Measurements from ENCODE around the gene TTF1. TPM values are rescaled to one million over a fixed set of nuclear protein-coding genes. Genes with fewer than 3 reads are reported as not detected.
"Not testable (repeated sequence)": the region's sequence is repeated elsewhere in the genome, so short reads cannot be mapped to it uniquely, and the experiment has no call there.

TTF1 gene
- total RNA-seq, 1 donor from 2014 or later = 2.4 TPM

- DNase-seq (ENCODE audit: low spot score) (no peak), ATAC-seq (no peak)
These were observed 8.1 kb upstream of the TTF1 start for GRCh38 chr9:132414731-132415130.

GRCh38 chr9:132413926-132414325, 7.3 kb upstream of the TTF1 start:
- DNase-seq (ENCODE audit: low spot score) (no peak), ATAC-seq (no peak)

- no peak for ATAC-seq
- no peak for DNase-seq (ENCODE audit: low spot score)
These were observed 5.4 kb upstream of the TTF1 start for GRCh38 chr9:132412089-132412488.

- peak; percentile 70 for ATAC-seq
- peak; percentile 50 for DNase-seq (ENCODE audit: low spot score)
These were observed 4.5 kb upstream of the TTF1 start for GRCh38 chr9:132411091-132411508.

GRCh38 chr9:132410642-132411041, 4.0 kb upstream of the TTF1 start:
- DNase-seq (ENCODE audit: low spot score) (no peak), ATAC-seq (no peak)

GRCh38 chr9:132409828-132410528, 3.3 kb upstream of the TTF1 start, which contains the start of gene CFAP77:
Gene CFAP77, plus strand, starts transcription at chr9:132410211. Its CDS starts 61 bp downstream, at chr9:132410272.
- DNase-seq (ENCODE audit: low spot score) (no peak), ATAC-seq (peak; percentile 27)

GRCh38 chr9:132408521-132408920, 1.9 kb upstream of the TTF1 start:
- DNase-seq (ENCODE audit: low spot score) (no peak), ATAC-seq (no peak)

- DNase-seq (ENCODE audit: low spot score) (no peak), ATAC-seq (no peak)
These were observed 556 bp upstream of the TTF1 start for GRCh38 chr9:132407196-132407595.

GRCh38 chr9:132404228-132404881, 2.3 kb downstream of the TTF1 start:
- ATAC-seq (no peak), DNase-seq (ENCODE audit: low spot score) (no peak)

- ATAC-seq (no peak), DNase-seq (ENCODE audit: low spot score) (no peak)
These were observed 4.8 kb downstream of the TTF1 start for GRCh38 chr9:132401824-132402223.

GRCh38 chr9:132395560-132395959, 11.1 kb downstream of the TTF1 start:
- ATAC-seq = no peak
- DNase-seq (ENCODE audit: low spot score) = no peak

- DNase-seq (ENCODE audit: low spot score) = no peak
These were observed 15.2 kb downstream of the TTF1 start for GRCh38 chr9:132391449-132391848.

GRCh38 chr9:132390966-132391365, 15.7 kb downstream of the TTF1 start:
- no peak for ATAC-seq
- DNase-seq (ENCODE audit: low spot score) = no peak

More at GRCh38 chr9:132391449-132391848, 15.2 kb downstream of the TTF1 start:
- ATAC-seq = no peak

GRCh38 chr9:132387133-132387532, 19.5 kb downstream of the TTF1 start:
- DNase-seq (ENCODE audit: low spot score) (no peak), ATAC-seq (no peak)

GRCh38 chr9:132384376-132384775, 22.3 kb downstream of the TTF1 start:
- ATAC-seq (no peak), DNase-seq (ENCODE audit: low spot score) (no peak)

GRCh38 chr9:132383462-132383883, 23.2 kb downstream of the TTF1 start:
- DNase-seq (ENCODE audit: low spot score) (no peak), ATAC-seq (no peak)

- ATAC-seq (no peak), DNase-seq (ENCODE audit: low spot score) (no peak)
These were observed 24.6 kb downstream of the TTF1 start for GRCh38 chr9:132381966-132382541.

GRCh38 chr9:132378416-132378815, 28.2 kb downstream of the TTF1 start:
- not testable (repeated sequence) for DNase-seq (ENCODE audit: low spot score); ATAC-seq

GRCh38 chr9:132377769-132378168, 28.9 kb downstream of the TTF1 start:
- not testable (repeated sequence) for ATAC-seq; DNase-seq (ENCODE audit: low spot score)

GRCh38 chr9:132372177-132373095, 34.2 kb downstream of the TTF1 start:
- peak; percentile 83 for ATAC-seq

GRCh38 chr9:132370592-132370991, 36.0 kb downstream of the TTF1 start:
- ATAC-seq (no peak), DNase-seq (ENCODE audit: low spot score) (peak; percentile 10)

More at GRCh38 chr9:132372177-132373095, 34.2 kb downstream of the TTF1 start:
- DNase-seq (ENCODE audit: low spot score) = peak; percentile 53
